Activated CD8-positive, alpha-beta memory T cell treated with anti-CD3 and anti-CD28 coated beads, Interleukin-2, amount 50 U/mL, for 48 hours (primary cell): ENCODE results near the gene EFCAB8.
"Not testable (repeated sequence)": the region's sequence is repeated elsewhere in the genome, so short reads cannot be mapped to it uniquely, and the experiment has no call there.

Experiments
- DNase-seq: peaks from one replicate; pipeline ENCODE4 v3.0.0-alpha.2; 2020

Gene EFCAB8

DNA sequence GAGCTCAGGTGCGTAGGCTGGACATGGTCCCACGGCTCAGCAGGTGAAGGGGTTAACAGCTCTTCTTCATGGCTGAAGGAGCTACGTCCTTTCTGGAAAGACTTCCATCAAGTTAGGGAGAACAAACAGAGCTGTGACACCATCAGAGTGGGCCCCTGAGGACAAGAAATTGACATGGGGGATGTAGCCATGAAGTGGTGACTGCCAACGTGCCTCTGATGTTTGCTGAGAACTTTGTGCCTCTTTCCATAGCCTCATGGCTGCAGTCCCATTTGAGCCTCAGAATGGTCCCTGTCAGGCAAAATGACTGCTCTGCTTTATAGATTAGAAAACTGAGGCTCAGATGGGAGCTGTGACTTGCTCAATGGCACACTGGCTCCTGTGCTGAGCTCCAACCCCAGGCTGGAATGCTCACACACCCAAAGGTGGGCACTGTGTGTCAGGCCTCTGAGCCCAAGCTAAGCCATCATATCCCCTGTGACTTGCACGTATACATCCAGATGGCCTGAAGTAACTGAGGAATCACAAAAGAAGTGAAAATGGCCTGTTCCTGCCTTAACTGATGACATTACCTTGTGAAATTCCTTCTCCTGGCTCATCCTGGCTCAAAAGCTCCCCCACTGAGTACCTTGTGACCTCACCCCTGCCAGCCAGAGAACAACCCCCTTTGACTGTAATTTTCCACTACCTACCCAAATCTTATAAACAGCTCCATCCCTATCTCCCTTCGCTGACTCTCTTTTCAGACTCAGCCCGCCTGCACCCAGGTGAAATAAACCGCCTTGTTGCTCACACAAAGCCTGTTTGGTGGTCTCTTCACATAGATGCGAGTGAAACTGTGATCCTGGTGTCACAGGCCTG is 115.7 kb downstream of the EFCAB8 start:
- peak; percentile 53 for DNase-seq

DNA sequence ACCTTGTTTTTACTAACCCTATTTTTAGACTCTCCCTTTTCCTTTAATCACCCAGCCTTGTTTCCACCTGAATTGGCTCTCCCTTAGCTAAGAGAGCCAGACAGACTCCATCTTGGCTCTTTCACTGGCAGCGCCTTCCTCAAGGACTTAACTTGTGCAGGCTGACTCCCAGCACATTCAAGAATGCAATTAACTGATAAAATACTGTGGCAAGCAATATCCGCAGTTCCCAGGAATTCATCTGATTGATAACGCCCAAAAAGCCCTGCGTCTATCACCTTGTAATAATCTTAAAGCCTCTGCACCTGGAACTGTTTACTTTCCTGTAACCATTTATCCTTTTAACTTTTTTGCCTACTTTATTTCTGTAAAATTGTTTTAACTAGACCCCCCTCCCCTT is 116.4 kb downstream of the EFCAB8 start:
- DNase-seq, result not testable (repeated sequence)

DNA sequence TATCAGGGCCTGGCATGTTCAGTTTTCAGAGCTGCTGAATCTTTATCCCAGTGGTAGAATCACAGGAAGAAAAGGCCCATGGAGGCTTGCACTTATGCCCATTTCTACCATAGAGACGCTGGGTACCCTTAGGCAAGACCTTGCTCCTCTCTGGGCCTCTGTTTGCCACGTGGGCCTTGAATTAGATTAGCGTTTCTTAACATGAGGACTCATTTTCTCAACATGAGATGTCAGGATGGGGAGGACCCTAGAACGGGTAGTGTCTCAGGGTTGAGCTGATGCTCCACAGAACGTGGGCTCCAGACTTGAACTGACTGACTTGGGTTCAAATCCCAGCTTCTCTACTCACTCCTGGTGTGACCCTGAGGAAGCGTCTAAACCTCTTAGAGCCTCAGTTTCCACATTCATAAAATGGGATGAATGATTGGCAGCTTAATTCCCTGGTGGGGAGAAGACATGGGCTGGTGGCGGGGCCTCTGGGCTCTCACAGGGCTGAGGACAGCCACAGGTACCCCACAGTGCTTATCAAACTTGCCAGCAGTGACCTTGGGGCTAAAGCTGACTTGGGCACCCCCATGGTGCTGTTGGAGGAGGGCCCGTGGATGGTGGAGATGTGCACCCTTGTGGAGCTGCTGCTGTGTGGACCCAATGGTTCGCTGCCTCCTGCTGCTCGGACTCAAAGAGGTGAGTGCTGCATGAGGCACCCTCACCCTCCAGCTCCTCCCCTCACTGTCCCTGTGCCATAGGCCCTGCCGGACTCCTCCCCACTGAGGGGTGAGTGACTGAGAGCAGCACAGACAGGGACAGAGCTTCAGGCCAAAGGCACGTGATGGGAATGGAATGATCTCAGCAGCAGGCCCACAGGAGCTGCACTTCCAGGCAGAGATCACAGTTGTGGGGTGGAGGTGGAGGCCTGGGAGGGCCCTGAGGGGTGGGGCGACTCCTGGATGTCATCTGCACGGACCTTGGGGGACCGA is 117.3 kb downstream of the EFCAB8 start:
- DNase-seq, result peak; percentile 47

DNA sequence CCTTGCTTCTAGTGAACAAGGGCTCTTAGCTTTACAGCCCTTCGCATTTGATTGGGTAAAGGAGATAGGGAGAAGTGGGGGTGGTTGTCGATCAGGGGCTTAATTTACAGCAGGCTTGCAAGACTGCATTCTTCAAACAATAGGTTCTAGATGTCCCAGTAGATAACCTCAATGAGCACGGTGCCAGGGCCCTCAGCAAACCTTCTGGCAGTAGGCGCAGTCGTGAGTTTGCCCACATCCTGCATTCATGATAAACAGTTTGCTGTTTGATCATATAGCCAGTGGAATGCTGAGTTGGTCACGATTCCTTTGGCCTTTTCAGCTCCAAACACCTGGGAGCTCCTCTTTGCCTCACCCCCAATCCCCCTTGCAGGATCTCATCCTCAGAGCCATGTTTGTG is 118.0 kb downstream of the EFCAB8 start:
- peak; percentile 50 for DNase-seq

DNA sequence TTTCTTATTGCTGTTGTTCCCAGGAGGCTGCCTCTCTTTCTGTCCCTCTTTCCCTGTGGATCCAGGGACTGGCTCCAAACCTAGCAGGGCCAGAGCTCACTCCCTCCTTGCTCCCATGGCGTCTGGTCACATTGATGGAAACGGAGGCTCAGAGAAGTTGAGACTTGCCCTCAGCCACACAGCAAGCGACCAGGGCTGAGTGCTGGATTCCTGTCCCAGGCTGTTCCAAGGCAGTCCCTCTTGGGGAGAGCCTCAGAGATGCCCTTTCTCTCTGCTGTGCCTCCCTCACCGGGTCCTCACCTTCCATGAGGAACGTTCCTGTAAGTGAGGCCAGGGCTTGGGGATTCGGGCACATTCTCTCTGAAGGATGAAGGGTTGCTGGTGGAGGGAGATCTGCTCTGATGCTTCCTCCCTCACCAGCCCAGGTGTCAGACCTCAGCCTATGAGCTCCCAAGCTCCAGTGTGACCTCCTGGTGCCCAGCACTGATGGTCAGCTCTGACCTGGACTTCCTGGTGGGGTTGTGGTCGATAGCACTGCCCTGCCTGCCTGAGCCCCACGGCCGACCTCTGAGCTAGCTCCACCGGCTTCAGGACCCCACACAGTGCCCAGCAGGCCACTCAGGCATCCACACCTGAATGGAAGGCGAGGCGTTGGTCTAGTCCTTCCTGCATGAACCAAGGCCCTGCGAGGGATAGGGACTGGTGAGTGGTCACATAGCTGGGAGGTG is 118.7 kb downstream of the EFCAB8 start:
- DNase-seq, result peak; percentile 49

DNA sequence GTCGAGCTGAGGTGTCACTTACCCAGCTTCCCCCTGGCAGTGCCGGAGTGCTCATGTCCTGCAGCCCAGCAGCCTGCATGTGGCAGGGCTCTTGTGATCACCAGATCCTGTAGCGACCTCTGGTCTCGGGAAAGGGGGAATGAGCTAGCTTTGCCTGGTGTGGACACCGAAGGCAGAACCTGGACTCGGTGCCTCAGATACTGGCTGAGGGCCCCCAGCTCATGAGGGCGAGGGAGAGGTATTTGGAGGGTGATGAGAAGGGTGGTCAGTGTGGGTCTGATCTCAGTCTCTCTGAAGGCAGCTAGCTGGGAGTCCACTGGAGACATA is 119.2 kb downstream of the EFCAB8 start:
- no peak for DNase-seq

DNA sequence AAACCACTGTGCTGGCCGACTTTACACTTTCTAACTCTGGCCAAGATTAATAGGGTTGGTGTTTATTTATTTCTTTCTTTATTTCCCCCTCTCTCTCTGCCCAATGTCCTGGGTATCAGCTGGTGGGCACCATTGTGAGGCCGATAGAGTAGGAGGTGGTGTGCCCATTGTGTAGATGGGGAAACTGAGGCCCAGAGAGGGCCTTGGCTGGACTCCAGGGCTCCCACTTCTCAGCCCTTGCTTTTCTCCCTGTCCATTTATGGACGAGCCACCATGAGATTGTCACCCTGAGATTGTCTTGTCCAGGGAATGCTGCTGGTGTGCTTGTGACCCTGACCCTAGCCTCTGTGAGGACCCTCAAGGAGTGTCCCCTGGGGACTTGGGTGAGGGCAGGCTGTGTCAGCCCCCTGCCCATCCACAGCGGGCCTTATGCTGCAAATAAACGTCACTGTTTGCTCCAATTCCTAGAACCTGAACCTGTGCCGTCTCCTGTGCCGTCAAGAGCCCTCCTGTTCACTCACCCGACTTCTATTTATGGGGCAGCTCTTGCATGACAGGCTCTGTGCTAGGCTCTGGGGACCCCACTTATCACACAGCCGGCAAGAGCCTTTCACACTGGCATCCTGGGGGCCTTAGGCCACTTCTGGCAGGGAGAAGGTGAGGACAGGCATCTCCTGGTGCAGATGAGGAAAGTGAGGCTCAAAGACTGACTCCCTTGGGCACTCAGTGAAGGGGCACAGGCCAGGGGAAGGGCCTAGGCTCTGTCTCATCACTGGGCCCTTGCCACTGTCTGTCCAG is 120.7 kb downstream of the EFCAB8 start:
- DNase-seq, result no peak

DNA sequence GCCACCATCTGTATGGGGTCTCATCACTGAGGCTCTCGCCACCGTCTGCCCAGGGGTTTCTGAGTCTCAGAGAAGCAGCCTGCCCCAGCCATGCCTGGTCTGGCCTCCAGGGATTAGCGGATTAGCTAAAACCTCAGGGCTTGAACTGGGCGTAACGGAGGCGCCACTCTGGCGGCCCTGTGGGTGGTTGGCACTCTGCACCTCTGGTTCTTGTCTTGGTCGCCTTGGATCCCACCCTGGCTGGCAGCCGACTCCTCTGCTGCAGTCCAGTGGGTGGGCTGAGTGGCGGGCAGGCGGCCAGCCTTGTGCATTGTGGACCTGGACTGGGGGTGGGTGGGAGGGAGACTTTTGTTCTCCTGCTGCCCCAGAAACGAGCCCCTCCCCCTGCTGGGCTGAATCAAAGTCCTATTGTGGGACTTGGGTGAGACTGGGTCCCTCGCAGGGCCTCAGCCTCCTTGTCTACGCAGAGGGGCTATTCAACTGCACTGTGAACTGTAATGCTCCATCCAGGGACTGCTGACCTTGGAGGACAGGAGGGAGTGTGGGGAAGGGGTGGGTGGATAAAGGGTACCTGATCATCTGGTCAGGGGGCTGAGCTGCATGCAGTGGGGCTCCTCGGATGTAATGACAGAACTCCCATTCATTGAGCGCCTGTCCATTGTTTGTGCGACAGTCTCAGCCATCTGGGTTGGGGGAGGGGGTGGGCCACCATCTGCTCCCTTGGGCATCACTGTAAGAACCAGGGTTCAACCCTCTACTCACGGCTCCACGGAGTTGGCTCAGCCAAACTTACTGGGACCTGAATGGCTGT is 121.6 kb downstream of the EFCAB8 start:
- DNase-seq, result no peak

DNA sequence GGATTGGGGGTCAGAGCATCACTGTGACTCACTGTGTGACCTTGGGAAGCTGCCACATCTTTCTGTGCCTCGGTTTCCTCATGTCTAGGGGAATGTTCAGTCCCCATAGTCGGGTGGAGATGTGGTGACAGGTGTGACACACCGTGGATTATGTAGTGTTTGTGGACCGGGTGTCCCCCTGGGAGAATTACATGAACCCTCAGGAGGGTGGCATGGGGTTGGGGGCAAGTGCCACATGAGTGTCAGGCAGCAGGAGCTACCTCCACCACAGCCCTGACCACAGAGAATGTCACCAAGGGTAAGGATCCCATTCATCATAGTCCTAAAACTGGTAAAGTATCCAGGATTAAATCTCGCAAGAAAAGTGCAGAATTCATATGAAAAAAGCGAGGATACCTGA is 122.3 kb downstream of the EFCAB8 start:
- DNase-seq, result no peak

DNA sequence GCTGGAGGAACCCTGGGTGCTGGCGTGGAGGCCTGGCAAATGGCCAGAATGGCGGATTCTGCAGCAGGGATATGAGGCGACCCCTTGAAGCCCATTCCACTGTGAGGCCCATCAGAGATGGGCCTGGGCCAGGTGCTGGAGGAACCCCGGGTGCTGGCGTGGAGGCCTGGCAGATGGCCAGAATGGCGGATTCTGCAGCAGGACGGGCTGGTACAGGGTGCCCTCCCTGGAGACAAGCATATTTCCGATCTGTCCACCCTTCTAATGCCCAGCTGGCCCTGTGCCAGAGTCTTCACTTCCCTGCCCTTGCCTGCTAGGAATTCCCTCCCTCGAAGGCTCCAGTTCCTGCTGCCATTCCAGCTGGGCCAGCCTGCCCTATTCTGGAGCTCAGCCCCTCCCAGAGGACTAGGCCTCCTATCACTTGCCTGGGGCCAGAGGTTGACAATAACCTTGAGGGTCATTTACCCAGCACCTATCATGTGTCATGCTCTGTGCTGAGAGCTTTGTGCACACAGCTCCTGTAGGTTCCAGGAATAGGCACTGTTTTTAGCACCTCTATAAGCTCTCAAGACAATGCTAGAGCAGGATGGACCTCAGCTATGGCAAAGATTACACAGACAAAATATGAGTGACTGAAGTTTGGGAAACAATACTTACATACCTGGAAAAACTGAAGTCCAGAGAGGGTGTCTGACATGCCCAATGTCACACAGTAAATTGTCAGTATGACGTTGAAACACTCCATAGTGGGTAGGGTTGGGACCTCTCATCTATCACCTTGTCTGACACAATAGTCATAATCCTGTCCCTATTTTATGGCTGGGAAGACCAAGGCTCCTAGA is 124.1 kb downstream of the EFCAB8 start:
- no peak for DNase-seq

DNA sequence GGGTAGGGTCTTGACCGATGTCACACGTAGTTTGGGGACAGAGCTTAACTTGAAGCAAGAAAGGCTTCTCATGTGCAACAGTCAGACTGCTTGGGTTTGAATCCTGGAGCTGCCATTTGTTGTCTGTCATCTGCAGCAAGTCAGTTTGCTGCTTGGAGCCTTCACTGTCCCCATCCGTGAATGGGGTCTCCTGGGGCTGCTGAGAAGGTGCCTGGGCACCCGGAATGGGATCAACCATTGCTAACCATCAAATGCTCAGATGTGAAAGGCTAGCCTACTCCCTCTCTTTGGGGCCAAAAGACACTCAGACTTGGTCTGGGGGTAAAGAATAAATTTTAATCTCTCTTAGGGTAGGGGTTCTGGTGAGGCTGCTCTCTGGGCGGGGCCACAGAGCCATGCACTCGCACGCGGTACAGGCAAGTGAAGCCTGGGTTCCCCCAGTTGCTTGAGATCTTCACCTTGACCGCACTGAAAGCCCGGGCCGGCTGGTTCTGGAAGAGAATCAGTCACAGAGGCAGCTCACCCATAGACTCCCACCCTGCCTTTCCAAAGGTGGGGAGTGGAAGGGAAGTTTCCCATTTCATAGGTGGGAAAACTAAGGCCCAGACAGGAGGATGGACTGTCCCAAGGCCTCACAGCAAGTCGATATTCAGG is 124.9 kb downstream of the EFCAB8 start:
- no peak for DNase-seq

DNA sequence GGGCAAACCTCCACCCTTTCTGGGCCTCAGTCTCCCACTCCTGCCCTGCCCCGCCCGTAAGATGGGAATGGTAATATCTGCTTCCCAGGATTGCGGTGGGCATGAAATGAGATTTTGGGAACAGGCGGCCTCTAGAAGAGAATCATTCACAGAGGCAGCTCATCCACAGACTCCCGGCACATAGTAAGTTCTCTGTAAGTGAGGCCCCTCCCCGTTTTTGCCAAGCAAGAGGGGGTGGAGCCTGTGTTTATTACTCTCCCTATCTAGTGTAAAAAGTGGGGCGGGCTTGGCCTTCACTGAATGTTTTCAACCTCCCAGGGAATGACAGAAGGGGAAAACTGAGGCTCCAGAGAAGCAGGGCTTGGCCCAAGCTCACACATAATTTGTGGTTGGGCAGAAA is 125.5 kb downstream of the EFCAB8 start:
- DNase-seq, result no peak

DNA sequence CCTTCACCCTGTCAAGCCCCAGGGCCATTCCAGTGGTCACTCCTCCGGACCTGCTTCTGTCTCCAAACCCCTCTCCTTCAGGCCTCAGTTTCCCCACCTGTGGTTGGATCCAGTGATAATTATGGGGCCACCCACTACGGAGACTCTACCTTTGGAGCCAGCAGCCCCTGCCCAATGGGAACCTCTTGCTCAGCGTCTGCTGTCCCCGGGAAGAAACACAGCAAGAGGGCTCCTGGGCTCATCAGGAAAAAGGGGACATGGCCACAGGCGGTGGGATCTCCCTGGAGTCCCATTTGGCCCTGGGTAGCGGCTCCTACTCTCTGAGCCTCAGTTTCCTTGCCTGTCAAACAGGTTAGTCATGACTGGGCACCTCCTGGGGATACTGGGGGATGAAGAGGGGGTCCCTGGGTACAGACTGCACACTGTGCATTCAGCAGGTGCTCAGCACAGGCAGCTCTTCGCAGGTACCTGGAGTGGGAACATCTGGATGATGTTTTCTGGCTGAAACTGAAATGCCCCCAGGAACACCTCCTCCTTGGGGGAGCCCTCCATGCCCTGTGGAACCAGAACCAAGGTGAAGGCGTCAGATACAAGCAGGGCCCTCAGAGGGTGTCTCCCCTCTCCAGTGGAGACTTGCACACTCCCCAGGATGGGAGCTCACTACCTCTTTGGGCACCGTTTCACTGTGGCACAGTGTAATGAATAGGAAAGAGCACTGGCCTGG is 126.1 kb downstream of the EFCAB8 start:
- DNase-seq, result no peak

DNA sequence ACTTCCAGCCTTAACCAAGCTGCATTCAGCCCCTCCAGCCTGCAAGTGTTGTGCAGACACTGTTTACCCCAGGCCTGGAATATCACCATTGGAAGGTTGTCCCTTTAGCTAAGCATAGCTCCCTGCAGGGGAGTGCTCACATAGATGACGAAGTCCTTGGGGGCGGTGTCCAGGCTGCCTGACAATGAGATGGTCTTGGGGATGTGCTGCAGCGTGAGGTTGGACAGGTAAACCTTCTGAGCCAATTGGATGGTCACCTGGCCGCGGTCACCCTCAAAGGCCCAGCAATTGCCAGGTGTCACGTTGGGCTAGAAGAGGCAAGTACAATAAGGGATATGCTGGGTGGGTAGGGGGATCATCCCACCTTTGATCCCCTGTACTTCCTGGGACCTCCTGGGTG is 126.9 kb downstream of the EFCAB8 start:
- DNase-seq, result no peak

DNA sequence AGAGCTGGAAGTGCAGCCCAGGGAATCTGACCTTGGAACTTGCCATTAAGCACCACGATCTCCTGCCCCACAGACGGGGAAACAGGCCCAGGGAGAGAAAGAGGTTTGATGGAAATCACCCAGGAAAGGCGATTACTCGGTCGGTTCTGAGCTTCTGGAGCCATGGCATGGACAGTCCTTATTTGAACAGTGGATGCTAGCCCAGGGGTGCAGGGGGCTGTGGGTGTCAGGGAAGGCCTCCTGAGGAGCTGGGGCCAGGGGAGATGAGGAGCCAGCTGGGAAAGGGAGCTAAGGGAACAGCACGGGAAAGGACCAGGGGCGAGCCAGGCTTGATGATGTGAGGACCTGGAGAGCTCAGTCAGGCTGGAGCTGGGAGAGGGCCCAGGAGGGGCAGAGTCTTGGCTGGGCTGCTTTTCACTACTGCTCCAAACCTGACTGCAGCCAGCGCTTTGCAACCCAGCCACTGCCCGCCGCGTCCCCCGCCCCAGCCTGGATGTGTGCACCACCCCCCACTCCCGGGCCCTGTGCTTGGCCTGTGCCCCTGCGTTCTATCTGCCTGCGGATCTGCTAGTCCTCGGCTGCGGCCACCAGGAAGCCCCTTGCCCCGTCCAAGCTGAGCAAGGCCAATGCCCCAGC is 127.7 kb downstream of the EFCAB8 start:
- DNase-seq, result no peak

DNA sequence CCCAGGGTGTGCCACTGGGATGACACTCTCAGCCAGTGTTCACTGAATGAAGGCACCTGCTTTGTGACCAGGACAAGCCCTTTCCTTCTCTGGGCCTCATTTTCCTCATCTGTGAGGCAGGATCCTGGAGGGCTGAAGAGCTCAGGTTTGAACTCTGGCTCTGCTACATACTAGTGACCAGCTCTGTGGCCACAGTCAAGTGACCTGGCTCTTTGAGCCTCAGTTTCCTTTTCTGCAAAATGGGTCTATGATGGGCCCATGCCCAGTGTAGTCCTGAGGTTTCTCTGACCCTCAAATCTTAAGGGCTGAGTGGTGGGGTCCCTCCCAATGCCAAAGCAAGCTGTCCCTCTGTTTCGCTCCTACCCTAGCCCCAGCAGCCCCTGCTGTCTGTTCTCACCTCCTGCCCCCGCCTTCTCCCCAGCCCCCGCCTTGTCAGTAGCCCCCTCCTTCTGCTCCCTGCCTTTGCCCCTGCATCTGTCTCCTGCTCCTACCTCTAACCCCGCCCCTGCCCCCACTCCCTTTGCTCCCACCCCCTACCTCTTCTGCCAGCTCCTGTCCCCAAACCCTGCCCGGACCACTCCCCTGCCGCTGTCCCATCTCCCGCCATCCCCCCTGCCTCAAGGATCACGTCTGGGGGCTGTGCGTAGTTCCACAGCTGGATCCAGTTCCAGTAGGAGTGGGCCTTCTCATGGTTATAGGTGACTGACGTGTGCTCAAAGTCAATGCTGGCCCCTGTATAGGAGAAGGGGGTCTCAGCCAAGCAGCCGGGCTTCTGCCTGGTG is 128.5 kb downstream of the EFCAB8 start:
- DNase-seq, result no peak

DNA sequence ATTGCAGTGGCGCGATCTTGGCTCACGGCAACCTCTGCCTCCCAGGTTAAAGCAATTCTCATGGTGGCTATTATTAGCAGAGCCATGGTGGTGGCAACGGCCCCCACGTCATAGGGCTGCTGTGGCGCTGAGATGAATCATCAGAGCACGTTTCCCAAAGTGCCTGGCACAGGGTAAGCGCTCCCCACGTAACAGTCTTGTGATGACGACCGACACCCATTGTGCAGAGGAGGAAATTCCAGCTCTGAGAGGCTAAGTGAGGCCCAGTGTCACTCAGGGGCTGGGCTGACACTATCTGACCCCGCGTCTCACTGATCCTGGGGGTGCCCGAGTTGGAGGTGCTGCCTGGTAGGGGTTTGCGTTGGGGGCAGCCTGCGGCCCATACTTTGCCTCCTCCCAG is 129.3 kb downstream of the EFCAB8 start:
- DNase-seq, result no peak
